GM12874 (cell line): Measurements from ENCODE around the gene PRR20G.

Experiments used
- TF ChIP-seq, protein P1 (sequence below): IDR thresholded peaks from 2 replicates; pipeline ENCODE4 v1.5.1; 2011; ENCODE audit warnings: low read depth, mild to moderate bottlenecking, control low read depth, low read length, moderate library complexity; ENCODE audit not compliant: insufficient read depth

PRR20G gene

DNA sequence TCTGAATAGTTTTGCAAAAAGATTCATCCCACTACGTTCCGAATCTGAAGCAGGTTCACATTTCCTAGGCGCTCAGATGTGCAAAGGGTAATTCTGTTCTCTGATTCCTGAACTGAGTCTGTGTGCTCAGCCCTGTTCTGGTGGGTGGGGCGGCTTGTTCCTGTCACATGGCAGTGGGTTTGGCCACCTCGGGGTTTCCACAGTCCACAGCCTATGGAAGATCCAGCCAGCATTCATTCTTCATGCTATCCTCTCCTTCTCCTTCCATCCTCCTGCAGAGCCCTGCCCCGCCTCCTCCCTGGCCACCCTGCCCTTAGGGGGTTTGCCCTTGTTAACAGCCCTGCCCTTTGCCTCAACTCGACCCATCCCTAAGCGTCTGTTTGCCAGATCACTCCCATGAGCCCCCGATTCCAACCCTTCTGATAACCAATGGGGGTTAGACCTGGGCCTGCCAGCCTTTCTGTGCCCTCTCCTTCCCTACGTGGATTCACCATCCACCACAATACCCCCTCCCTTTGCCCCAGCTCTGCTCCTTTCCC, 31.0 kb downstream of the PRR20G start:
- TF ChIP-seq, protein P1, sequence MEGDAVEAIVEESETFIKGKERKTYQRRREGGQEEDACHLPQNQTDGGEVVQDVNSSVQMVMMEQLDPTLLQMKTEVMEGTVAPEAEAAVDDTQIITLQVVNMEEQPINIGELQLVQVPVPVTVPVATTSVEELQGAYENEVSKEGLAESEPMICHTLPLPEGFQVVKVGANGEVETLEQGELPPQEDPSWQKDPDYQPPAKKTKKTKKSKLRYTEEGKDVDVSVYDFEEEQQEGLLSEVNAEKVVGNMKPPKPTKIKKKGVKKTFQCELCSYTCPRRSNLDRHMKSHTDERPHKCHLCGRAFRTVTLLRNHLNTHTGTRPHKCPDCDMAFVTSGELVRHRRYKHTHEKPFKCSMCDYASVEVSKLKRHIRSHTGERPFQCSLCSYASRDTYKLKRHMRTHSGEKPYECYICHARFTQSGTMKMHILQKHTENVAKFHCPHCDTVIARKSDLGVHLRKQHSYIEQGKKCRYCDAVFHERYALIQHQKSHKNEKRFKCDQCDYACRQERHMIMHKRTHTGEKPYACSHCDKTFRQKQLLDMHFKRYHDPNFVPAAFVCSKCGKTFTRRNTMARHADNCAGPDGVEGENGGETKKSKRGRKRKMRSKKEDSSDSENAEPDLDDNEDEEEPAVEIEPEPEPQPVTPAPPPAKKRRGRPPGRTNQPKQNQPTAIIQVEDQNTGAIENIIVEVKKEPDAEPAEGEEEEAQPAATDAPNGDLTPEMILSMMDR: no peak

DNA sequence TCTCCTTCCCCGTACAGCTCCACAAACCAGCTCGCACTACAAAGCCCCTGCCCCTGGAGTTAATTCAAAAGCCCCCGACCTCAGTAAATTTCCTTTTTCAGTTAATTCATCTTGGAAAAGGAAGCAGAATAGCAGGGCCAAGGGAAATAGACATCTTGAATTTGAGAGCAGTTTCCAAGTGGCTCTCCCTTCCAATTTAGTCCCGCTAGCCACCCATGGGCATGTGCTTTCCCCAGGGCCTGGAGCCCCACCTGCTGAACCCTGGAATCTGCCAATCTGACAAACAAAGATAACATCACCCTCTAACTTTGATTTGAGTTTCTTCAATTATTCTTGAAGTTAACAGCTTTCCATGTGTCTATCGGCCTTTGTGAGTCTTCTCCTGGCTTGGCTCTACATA, 31.7 kb downstream of the PRR20G start:
- TF ChIP-seq, protein P1: no peak

DNA sequence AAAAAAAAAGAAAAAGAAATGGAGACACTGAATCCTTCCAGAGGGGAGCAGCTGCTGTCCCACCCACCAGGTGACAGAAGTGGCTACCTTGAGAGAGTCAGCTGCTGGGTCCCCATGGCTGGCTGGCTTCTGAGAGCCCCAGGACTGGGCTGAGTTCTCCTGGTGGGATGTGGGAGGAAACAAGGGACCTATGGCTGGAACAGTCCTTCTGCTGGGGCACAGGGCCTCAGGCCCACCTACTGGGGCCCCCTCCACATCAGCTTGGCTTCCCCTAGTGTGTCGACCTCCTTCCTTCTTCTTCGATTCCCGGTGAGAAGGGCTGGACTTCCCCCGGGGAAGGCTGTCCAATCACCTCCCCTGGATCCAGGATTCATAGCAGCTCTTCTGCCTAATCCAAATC, 32.3 kb downstream of the PRR20G start:
- TF ChIP-seq, protein P1: no peak

DNA sequence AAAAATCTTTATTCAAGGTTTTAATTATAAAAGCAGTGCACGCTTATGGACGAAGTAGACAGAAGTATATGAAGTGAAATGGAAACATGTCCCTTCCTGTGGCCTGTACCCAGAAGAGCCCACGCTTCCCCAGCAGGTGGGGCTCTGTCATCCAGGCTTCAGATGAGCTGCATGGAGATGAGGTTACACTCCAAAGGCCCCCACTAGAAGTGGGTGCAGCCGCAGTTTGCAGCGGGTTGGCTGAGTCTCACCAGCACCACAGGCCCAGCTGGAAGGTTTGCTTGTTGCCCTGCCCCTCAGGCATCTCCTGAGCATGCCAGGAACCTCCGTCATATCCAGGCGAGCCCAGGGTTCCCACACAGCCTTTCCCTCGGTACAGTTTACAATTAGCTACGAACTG, 33.1 kb downstream of the PRR20G start:
- TF ChIP-seq, protein P1: no peak

DNA sequence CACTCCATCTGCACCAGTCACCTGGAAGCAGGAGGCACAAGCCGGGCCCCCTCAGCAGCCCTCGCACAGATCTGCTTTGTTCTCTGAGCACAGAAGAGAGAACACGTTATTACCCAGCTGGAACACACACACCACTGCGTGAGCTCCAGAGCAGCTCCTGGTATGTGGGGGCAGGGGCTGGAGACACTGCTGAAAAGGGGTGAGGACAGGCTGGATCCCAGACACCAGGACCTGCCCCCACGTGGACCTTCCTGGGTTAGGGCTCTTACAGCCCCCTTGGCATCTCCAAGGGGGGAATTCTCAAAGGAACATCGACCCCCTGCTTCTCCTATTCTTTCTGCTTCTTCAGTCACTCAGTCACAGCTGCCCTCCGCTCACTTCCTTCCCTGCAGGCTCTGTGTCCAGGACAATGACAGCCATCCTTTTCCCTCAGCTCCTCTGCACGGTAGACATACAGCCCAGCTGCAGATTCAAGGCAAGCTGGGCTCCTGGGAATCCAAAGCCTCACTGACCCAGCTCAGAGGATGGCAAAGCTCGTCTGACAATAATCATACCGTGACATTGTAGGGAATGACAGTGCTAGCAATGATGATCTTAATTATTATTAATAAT, 33.7 kb downstream of the PRR20G start:
- TF ChIP-seq, protein P1: no peak

DNA sequence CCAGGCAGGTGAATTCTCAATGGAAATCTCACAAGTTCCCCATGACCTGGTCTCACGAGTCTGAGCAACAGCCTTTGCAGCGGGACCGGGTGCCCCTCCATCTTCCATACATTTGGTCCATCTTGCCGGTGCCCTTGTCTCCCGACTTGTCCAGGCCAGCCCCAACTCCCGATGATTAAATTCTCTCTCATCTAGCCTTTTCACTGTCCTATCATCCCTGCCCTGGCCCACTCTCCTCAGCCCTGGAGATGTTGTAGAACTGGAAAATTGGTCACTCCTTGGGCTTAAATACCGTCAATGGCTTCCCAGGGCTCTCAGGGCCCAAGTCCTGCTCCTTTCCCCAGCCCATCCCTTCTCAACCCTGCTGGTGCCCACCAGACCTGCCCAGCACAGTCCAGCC, 34.4 kb downstream of the PRR20G start:
- TF ChIP-seq, protein P1: no peak

DNA sequence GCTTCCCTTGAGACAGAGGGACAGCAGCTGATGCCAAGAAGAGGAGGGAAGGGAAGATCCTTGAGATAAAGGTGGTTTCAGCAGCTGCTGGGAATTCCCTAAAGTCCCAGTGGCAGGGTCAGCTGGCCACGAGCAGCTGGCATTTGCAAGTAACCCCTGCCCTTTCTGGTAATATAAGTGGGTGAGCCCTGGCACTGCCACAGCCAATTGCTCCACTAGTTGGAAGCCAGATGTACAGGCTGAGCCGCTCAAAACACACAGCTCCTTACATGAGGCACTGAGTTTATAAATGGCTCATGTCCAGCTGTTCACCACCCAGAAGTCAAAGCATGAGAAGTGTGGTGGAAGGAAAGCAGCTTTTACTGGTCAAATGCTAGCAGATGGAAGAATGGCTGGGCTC, 35.4 kb downstream of the PRR20G start:
- TF ChIP-seq, protein P1: no peak
